BLaER1 (cell line): ENCODE measurements around the gene DERA.
A peak's percentile ranks its signal among the peaks of the same experiment; 100 is the strongest.

Experiments
- H3K27ac ChIP-seq: shearing (Covaris generic); formaldehyde crosslinking; 2 replicates; pipeline ENCODE4 v1.8.1; 2022
- H3K27me3 ChIP-seq: shearing (Covaris generic); formaldehyde crosslinking; 2 replicates; pipeline ENCODE4 v1.8.1; 2022
- H3K36me3 ChIP-seq: shearing (Covaris generic); formaldehyde crosslinking; 2 replicates; pipeline ENCODE4 v1.8.1; 2022
- H3K4me1 ChIP-seq: shearing (Covaris generic); formaldehyde crosslinking; 2 replicates; pipeline ENCODE4 v1.8.1; 2022
- H3K4me2 ChIP-seq: shearing (Covaris generic); formaldehyde crosslinking; 2 replicates; pipeline ENCODE4 v1.8.1; 2022
- H3K4me3 ChIP-seq: shearing (Covaris generic); formaldehyde crosslinking; 2 replicates; pipeline ENCODE4 v1.8.1; 2022
- H3K9ac ChIP-seq: shearing (Covaris generic); formaldehyde crosslinking; 2 replicates; pipeline ENCODE4 v1.8.1; 2022
- H3K9me3 ChIP-seq: shearing (Covaris generic); formaldehyde crosslinking; 2 replicates; pipeline ENCODE4 v1.8.1; 2022
- H4K20me1 ChIP-seq: shearing (Covaris generic); formaldehyde crosslinking; 2 replicates; pipeline ENCODE4 v1.8.1; 2022
- Cebpa-rat ChIP-seq: shearing (Covaris generic); IDR thresholded peaks from 2 replicates; pipeline ENCODE4 v1.8.1; 2022

The DERA gene

GRCh38 chr12:15880721-15881120 is 30.4 kb upstream of the DERA start:
- peaks cover 37% of the 10 kb centered on the region for H3K4me1 ChIP-seq
- no peak overlapping the region for H3K9ac ChIP-seq
- no peaks in the 10 kb centered on the region for H3K9me3 ChIP-seq
- no peaks in the 10 kb centered on the region for H3K27me3 ChIP-seq
- no peak overlapping the region for H3K4me2 ChIP-seq
- no peak overlapping the region for H3K4me3 ChIP-seq
- peaks cover 34% of the 10 kb centered on the region for H4K20me1 ChIP-seq
- H3K36me3 ChIP-seq, result peaks cover 7% of the 10 kb centered on the region; the same call in 1 of the 2 replicates
- TF ChIP-seq Cebpa-rat, result no peak
- no peak overlapping the region for H3K27ac ChIP-seq

GRCh38 chr12:15882118-15882971 is 28.8 kb upstream of the DERA start, which contains the start of gene STRAP:
Gene STRAP (plus strand): TSS chr12:15882387. CDS start chr12:15882708, 321 bp downstream.
- peaks cover 23% of the 10 kb centered on the region for H3K36me3 ChIP-seq
- no peaks in the 10 kb centered on the region for H3K27me3 ChIP-seq
- peaks cover 30% of the 10 kb centered on the region for H3K4me1 ChIP-seq
- H3K9ac ChIP-seq, result peak within 1 kb of the TSS; percentile 95
- peaks cover 51% of the 10 kb centered on the region for H4K20me1 ChIP-seq
- peak within 1 kb of the TSS; percentile 91 for H3K4me3 ChIP-seq
- peak within 1 kb of the TSS; percentile 93 for H3K27ac ChIP-seq
- H3K9me3 ChIP-seq, result no peaks in the 10 kb centered on the region
- TF ChIP-seq Cebpa-rat, result no peak
- H3K4me2 ChIP-seq, result peak within 1 kb of the TSS; percentile 93

- Histone ChIP-seq H3K4me1 (peaks cover 30% of the 10 kb centered on the region), H4K20me1 (peaks cover 62% of the 10 kb centered on the region), H3K27ac (no peak overlapping the region), H3K9me3 (no peaks in the 10 kb centered on the region), H3K4me3 (peak overlapping the region; percentile 91), H3K27me3 (no peaks in the 10 kb centered on the region), H3K9ac (peak overlapping the region; percentile 95), H3K4me2 (peak overlapping the region; percentile 88), H3K36me3 (peaks cover 32% of the 10 kb centered on the region)
- TF ChIP-seq Cebpa-rat, result no peak
These were observed 27.6 kb upstream of the DERA start for GRCh38 chr12:15883536-15883935.

GRCh38 chr12:15886372-15887042 is 24.6 kb upstream of the DERA start:
- H3K36me3 ChIP-seq, result peaks cover 54% of the 10 kb centered on the region

GRCh38 chr12:15887043-15887817 is 23.9 kb upstream of the DERA start:
- peaks cover 58% of the 10 kb centered on the region for H3K36me3 ChIP-seq
- H3K27ac ChIP-seq, result no peak overlapping the region
- no peak overlapping the region for H3K4me2 ChIP-seq

More at GRCh38 chr12:15886372-15887042, 24.6 kb upstream of the DERA start:
- Histone ChIP-seq H3K4me1 (peaks cover 23% of the 10 kb centered on the region), H3K9ac (no peak overlapping the region), H3K4me2 (no peak overlapping the region), H3K9me3 (no peaks in the 10 kb centered on the region), H4K20me1 (peaks cover 90% of the 10 kb centered on the region), H3K27me3 (no peaks in the 10 kb centered on the region), H3K4me3 (no peak overlapping the region), H3K27ac (no peak overlapping the region)
- no peak for TF ChIP-seq Cebpa-rat

GRCh38 chr12:15892645-15893259 is 18.4 kb upstream of the DERA start:
- H3K9ac ChIP-seq, result no peak overlapping the region
- no peaks in the 10 kb centered on the region for H3K4me1 ChIP-seq
- no peaks in the 10 kb centered on the region for H3K27me3 ChIP-seq
- no peaks in the 10 kb centered on the region for H3K9me3 ChIP-seq
- H3K36me3 ChIP-seq, result peaks cover 74% of the 10 kb centered on the region
- no peak overlapping the region for H3K27ac ChIP-seq
- no peak for TF ChIP-seq Cebpa-rat
- H3K4me3 ChIP-seq, result no peak overlapping the region
- peaks cover 61% of the 10 kb centered on the region for H4K20me1 ChIP-seq
- no peak overlapping the region for H3K4me2 ChIP-seq

More at GRCh38 chr12:15887043-15887817, 23.9 kb upstream of the DERA start:
- no peak overlapping the region for H3K4me3 ChIP-seq
- peaks cover 95% of the 10 kb centered on the region for H4K20me1 ChIP-seq
- peaks cover 20% of the 10 kb centered on the region for H3K4me1 ChIP-seq
- no peak for TF ChIP-seq Cebpa-rat
- H3K9ac ChIP-seq, result no peak overlapping the region
- H3K27me3 ChIP-seq, result no peaks in the 10 kb centered on the region
- H3K9me3 ChIP-seq, result no peaks in the 10 kb centered on the region

GRCh38 chr12:15893260-15893659 is 17.9 kb upstream of the DERA start:
- Histone ChIP-seq H3K4me1 (no peaks in the 10 kb centered on the region), H3K36me3 (peaks cover 75% of the 10 kb centered on the region), H4K20me1 (peaks cover 59% of the 10 kb centered on the region), H3K4me3 (no peak overlapping the region), H3K9me3 (no peaks in the 10 kb centered on the region), H3K27me3 (no peaks in the 10 kb centered on the region), H3K9ac (no peak overlapping the region), H3K27ac (no peak overlapping the region), H3K4me2 (no peak overlapping the region)
- TF ChIP-seq Cebpa-rat, result no peak

- Histone ChIP-seq H3K27ac (no peak overlapping the region), H4K20me1 (peaks cover 35% of the 10 kb centered on the region), H3K9me3 (no peaks in the 10 kb centered on the region), H3K36me3 (peaks cover 82% of the 10 kb centered on the region), H3K4me3 (no peak overlapping the region), H3K9ac (no peak overlapping the region), H3K4me1 (no peaks in the 10 kb centered on the region), H3K4me2 (no peak overlapping the region), H3K27me3 (no peaks in the 10 kb centered on the region)
- no peak for TF ChIP-seq Cebpa-rat
These were observed 14.3 kb upstream of the DERA start for GRCh38 chr12:15896867-15897266.

GRCh38 chr12:15897433-15897832 is 13.7 kb upstream of the DERA start:
- H3K4me1 ChIP-seq, result no peaks in the 10 kb centered on the region
- H3K9me3 ChIP-seq, result no peaks in the 10 kb centered on the region
- H3K9ac ChIP-seq, result no peak overlapping the region
- no peaks in the 10 kb centered on the region for H3K27me3 ChIP-seq
- no peak overlapping the region for H3K4me2 ChIP-seq
- peaks cover 33% of the 10 kb centered on the region for H4K20me1 ChIP-seq
- no peak overlapping the region for H3K27ac ChIP-seq
- H3K4me3 ChIP-seq, result no peak overlapping the region
- no peak for TF ChIP-seq Cebpa-rat
- H3K36me3 ChIP-seq, result peaks cover 88% of the 10 kb centered on the region
